K562 (cell line): ENCODE results near the gene GARIN5B. TPM values are rescaled to one million over a fixed set of nuclear protein-coding genes. Genes with fewer than 3 reads are reported as not detected.

ENCODE experiments used
- ATAC-seq: fragments of 200-7000 bp; cut with Tn5 transposase; 3 replicates; pipeline ENCODE4 v1.9.1; 2020; ENCODE audit warnings: moderate library complexity
- BruUV-seq: library from RNA; stranded (reverse); fragments of 400-500 nt; replicated peaks from 2 replicates; lab custom pipeline; 2021; lab: Mats Ljungman, UMichigan
- CTCF ChIA-PET: fragments of 300-600 bp; formaldehyde crosslinking; extraction: SDS; loops from one replicate; lab custom pipeline; 2021; ENCODE audit warnings: low intra/inter-chr PET ratio; lab: Yijun Ruan, JAX
- POLR2A ChIA-PET: fragments of 300-600, 350-650 bp; sonication (Branson Sonifier 250); formaldehyde crosslinking; extraction: SDS; loops from one replicate; lab custom pipeline; 2021; ENCODE audit warnings: antibody characterized with exemption, inconsistent platforms; lab: Yijun Ruan, JAX
- DNase-seq, 4 experiments: peaks; one replicate each; pipeline versions ENCODE4 v3.0.0 to v3.0.0-alpha.2; 2011 to 2018; ENCODE audit warnings: low spot score in 3 of 4, mixed read lengths in 3 of 4; ENCODE audit errors: extremely low read depth in 1 of 4
- FAIRE-seq: peaks from 2 replicates; lab custom pipeline; 2011; peaks lifted over from hg19 to GRCh38; lab: Jason Lieb, UNC
- H2AFZ ChIP-seq: 2 replicates; pipeline ENCODE4 v1.6.0; 2011; ENCODE audit warnings: low read depth, low read length, control low read depth, inconsistent platforms
- H3K27ac ChIP-seq: fragments of 200-600 bp; 3 replicates; pipeline ENCODE4 v1.8.0; 2011; ENCODE audit warnings: low read depth, mild to moderate bottlenecking, control low read depth, inconsistent platforms, low read length, moderate library complexity, mixed read lengths; ENCODE audit errors: extremely low read depth
- H3K27me3 ChIP-seq, 2 experiments: fragments of 300-600 bp in 1 of 2; 2 replicates in 1 of 2; 3 replicates in 1 of 2; pipeline versions ENCODE4 v1.6.0 to v1.8.0; 2011; ENCODE audit warnings: inconsistent platforms in 2 of 2, low read length in 2 of 2, mild to moderate bottlenecking in 1 of 2, mixed read lengths in 1 of 2, moderate library complexity in 1 of 2; ENCODE audit not compliant: control insufficient read depth in 2 of 2, insufficient read depth in 2 of 2
- H3K36me3 ChIP-seq: fragments of 300-600 bp; 3 replicates; pipeline ENCODE4 v1.8.0; 2011; ENCODE audit warnings: mild to moderate bottlenecking, low read length, inconsistent platforms; ENCODE audit not compliant: control insufficient read depth, insufficient read depth
- H3K4me1 ChIP-seq, 2 experiments: fragments of 200-600 bp in 1 of 2; replicated peaks in 1 of 2; 2 replicates in 1 of 2; 3 replicates in 1 of 2; pipeline versions ENCODE4 v1.5.1 to v1.8.0; 2011; ENCODE audit warnings: inconsistent platforms in 2 of 2, low read length in 2 of 2, mild to moderate bottlenecking in 1 of 2, mixed read lengths in 1 of 2, moderate library complexity in 1 of 2; ENCODE audit not compliant: control insufficient read depth in 2 of 2, insufficient read depth in 2 of 2
- H3K4me2 ChIP-seq: 2 replicates; pipeline ENCODE4 v1.6.1; 2011; ENCODE audit warnings: low read length, control low read depth, inconsistent platforms, mixed read lengths; ENCODE audit not compliant: insufficient read depth
- H3K4me3 ChIP-seq: fragments of 200-600 bp; sonication (generic), shearing (Covaris generic); 2 replicates; pipeline ENCODE4 v1.5.1; 2016; ENCODE audit warnings: control low read depth, inconsistent platforms
- H3K79me2 ChIP-seq: fragments of 200-600 bp; 3 replicates; pipeline ENCODE4 v1.8.0; 2011; ENCODE audit warnings: low read length, inconsistent platforms; ENCODE audit not compliant: control insufficient read depth, insufficient read depth
- H3K9ac ChIP-seq, 2 experiments: 2 replicates each; pipeline versions ENCODE4 v1.6.0 to v1.6.1; 2011; ENCODE audit warnings: low read depth in 2 of 2, low read length in 2 of 2, control low read depth in 1 of 2, inconsistent platforms in 1 of 2, mild to moderate bottlenecking in 1 of 2, mixed read lengths in 1 of 2; ENCODE audit not compliant: insufficient read depth in 1 of 2
- H3K9me1 ChIP-seq: one replicate; pipeline ENCODE4 v1.6.0; 2011; ENCODE audit warnings: inconsistent platforms, mild to moderate bottlenecking, low read length, moderate library complexity; ENCODE audit not compliant: control insufficient read depth, insufficient read depth
- H3K9me3 ChIP-seq: replicated peaks from 2 replicates; pipeline ENCODE4 v1.5.1; 2011; ENCODE audit warnings: low read depth, low read length, inconsistent platforms; ENCODE audit not compliant: control insufficient read depth, insufficient read depth
- H4K20me1 ChIP-seq: replicated peaks from 2 replicates; pipeline ENCODE4 v1.6.1; 2011; ENCODE audit warnings: low read length, inconsistent platforms, mixed read lengths; ENCODE audit not compliant: control insufficient read depth, insufficient read depth
- ATF3 ChIP-seq, 2 experiments: fragments of 450-650 bp in 1 of 2; sonication (generic) in 1 of 2; formaldehyde crosslinking in 1 of 2; IDR thresholded peaks in 1 of 2; conservative IDR thresholded peaks in 1 of 2; 2 replicates each; pipeline versions ENCODE4 v1.6.1 to v1.8.1; 2016 to 2023; ENCODE audit warnings: mild to moderate bottlenecking in 2 of 2, moderate library complexity in 2 of 2, inconsistent platforms in 1 of 2, missing genetic modification reagents in 1 of 2
- HDAC8 ChIP-seq: fragments of 450-650 bp; IDR thresholded peaks from 2 replicates; pipeline ENCODE4 v1.6.1; 2016; ENCODE audit warnings: mild to moderate bottlenecking, missing genetic modification characterization, moderate library complexity, missing compliant biosample characterization
- POLR2G ChIP-seq: fragments of 200-400 bp; formaldehyde crosslinking; IDR thresholded peaks from 2 replicates; pipeline ENCODE4 v1.6.1; 2017; ENCODE audit warnings: low read depth, mild to moderate bottlenecking, antibody characterized with exemption, low read length, moderate library complexity
- WGBS: fragments of 100-300 bp; shearing (Covaris generic); methylation state at CpG from one replicate; pipeline ENCODE4 v1.1.6; 2016; ENCODE audit warnings: low coverage, mixed read lengths; ENCODE audit not compliant: insufficient coverage; ENCODE audit errors: missing lambda C conversion rate; 5-methylcytosine and 5-hydroxymethylcytosine counted together
- in situ Hi-C: fragments of 300-500 bp; cut with MboI; formaldehyde crosslinking; loops from 4 replicates; pipeline ENCODE4 v1.15.0; 2018; ENCODE audit warnings: inconsistent platforms, mixed read lengths
- intact Hi-C: fragments of 100-400 bp; cut with micrococcal nuclease; formaldehyde crosslinking; loops from 2 replicates; pipeline ENCODE4 v1.14.2; 2022
- polyA plus RNA-seq, 8 experiments: library from polyadenylated mRNA; depleted of rRNA in 4 of 8; stranded (reverse) in 5 of 8; unstranded in 3 of 8; fragments of >200 nt; fragmentation: Nextera tagmentation in 2 of 8; fragmentation: Illumina TruSeq in 1 of 8; extraction: Ambion mirVana in 2 of 8; extraction: Trizol in 1 of 8; gene quantifications; 2 replicates each; pipeline versions ENCODE4 v1.2.1 to v1.2.3, GENCODE V29; 2011 to 2014; ENCODE audit warnings: inconsistent platforms in 1 of 8, missing spikeins in 1 of 8
- total RNA-seq, 7 experiments: library from RNA; depleted of rRNA in 6 of 7; stranded (reverse); fragments of >200 nt in 6 of 7; fragmentation: Illumina TruSeq in 2 of 7; extraction: Trizol in 2 of 7; gene quantifications; 2 replicates each; pipeline versions ENCODE4 v1.2.1 to v1.2.3, GENCODE V29; 2011 to 2021; ENCODE audit warnings: low replicate concordance in 1 of 7

Gene GARIN5B
- total and polyA plus RNA-seq, 9 of the 15 experiments (the other 6 are each of a cell fraction or from before 2014, with no cell fraction given): not detected

- peaks cover 11% of the 10 kb centered on the region in 2 experiments; a peak in 4 of 5 replicates for H3K27me3 ChIP-seq
- no peaks in the 10 kb centered on the region for H3K9me1 ChIP-seq
- peak overlapping the region in 1 of 2 experiments; percentile 83; a peak in 2 of 4 replicates for H3K9ac ChIP-seq
- no peaks in the 10 kb centered on the region for H3K79me2 ChIP-seq
- ChIA-PET CTCF (no interaction called here), POLR2A (interaction anchor here (0.7 to 1.0 kb wide), 2 partner anchors 10 to 21 kb away, joined by 3 to 5 read pairs; partner anchors contain the start of gene TMEM238)
- no peak overlapping the region for H3K27ac ChIP-seq
- TF ChIP-seq HDAC8 (tag) (no peak), ATF3 (IDR thresholded peaks at IDR 0.05) (no peak), ATF3 (CRISPR knock-in tag; conservative IDR thresholded peaks at IDR 0.05) (no peak), POLR2G (peak; percentile 37; the same call in 1 of the 2 replicates)
- H3K9me3 ChIP-seq: no peaks in the 10 kb centered on the region
- H3K4me2 ChIP-seq: no peak overlapping the region
- FAIRE-seq: no peak
- H3K4me1 ChIP-seq: peaks cover 10 to 77% of the 10 kb centered on the region in 2 experiments; a peak in 4 of 5 replicates
- DNase-seq: no peak
- H4K20me1 ChIP-seq: 0 out of 2 replicates have a peak, but pooled peaks cover 3% of the 10 kb centered on the region
- no peak overlapping the region for H3K4me3 ChIP-seq
- 68% methylated on average over 6 of the region's 9 CpGs for WGBS
- BruUV-seq: no TSS peak
- in situ Hi-C loops: no loop called here
- intact Hi-C loops: no loop called here
- ATAC-seq: no peak
- H2AFZ ChIP-seq: no peak overlapping the region
- H3K36me3 ChIP-seq: no peaks in the 10 kb centered on the region
Observed at GRCh38 chr19:55373306-55373992, 10.4 kb upstream of the GARIN5B start.
